Parathyroid adenoma (tissue), 2 donors: ENCODE data around the gene PLAA.

Experiments used
- H2AFZ ChIP-seq: fragments of 300-600 bp; sonication (generic); one replicate; pipeline ENCODE4 v1.7.0; 2017; ENCODE audit warnings: antibody characterized with exemption, mild to moderate bottlenecking
- H3K27ac ChIP-seq: fragments of 300-600 bp; sonication (generic); one replicate; pipeline ENCODE4 v1.7.0; 2017
- H3K27me3 ChIP-seq: fragments of 300-600 bp; sonication (generic); one replicate; pipeline ENCODE4 v1.7.0; 2017; ENCODE audit warnings: low read length; ENCODE audit not compliant: control insufficient read depth, insufficient read depth
- H3K36me3 ChIP-seq: fragments of 300-600 bp; sonication (generic); one replicate; pipeline ENCODE4 v1.7.0; 2017; ENCODE audit warnings: low read length; ENCODE audit not compliant: control insufficient read depth, insufficient read depth
- H3K4me1 ChIP-seq: fragments of 300-600 bp; sonication (generic); one replicate; pipeline ENCODE4 v1.7.0; 2017; ENCODE audit warnings: control low read depth
- H3K4me2 ChIP-seq: fragments of 300-600 bp; sonication (generic); one replicate; pipeline ENCODE4 v1.7.0; 2017; ENCODE audit warnings: low read length
- H3K4me3 ChIP-seq: fragments of 300-600 bp; sonication (generic); one replicate; pipeline ENCODE4 v1.7.0; 2017; ENCODE audit warnings: low read depth, low read length
- H3K79me2 ChIP-seq: fragments of 300-600 bp; sonication (generic); one replicate; pipeline ENCODE4 v1.7.0; 2017; ENCODE audit warnings: control low read depth
- H3K9ac ChIP-seq: fragments of 300-600 bp; sonication (generic); one replicate; pipeline ENCODE4 v1.7.0; 2017; ENCODE audit warnings: mild to moderate bottlenecking
- H3K9me3 ChIP-seq: fragments of 300-600 bp; sonication (generic); one replicate; pipeline ENCODE4 v1.7.0; 2017; ENCODE audit warnings: low read length; ENCODE audit not compliant: control insufficient read depth
- TF ChIP-seq, protein P1 (sequence below): fragments of 300-600 bp; sonication (generic); IDR thresholded peaks from one replicate; pipeline ENCODE4 v1.7.0; 2017; ENCODE audit warnings: antibody characterized with exemption, mild to moderate bottlenecking
- donor health status: primary hyperparathyroidism.

PLAA gene

DNA sequence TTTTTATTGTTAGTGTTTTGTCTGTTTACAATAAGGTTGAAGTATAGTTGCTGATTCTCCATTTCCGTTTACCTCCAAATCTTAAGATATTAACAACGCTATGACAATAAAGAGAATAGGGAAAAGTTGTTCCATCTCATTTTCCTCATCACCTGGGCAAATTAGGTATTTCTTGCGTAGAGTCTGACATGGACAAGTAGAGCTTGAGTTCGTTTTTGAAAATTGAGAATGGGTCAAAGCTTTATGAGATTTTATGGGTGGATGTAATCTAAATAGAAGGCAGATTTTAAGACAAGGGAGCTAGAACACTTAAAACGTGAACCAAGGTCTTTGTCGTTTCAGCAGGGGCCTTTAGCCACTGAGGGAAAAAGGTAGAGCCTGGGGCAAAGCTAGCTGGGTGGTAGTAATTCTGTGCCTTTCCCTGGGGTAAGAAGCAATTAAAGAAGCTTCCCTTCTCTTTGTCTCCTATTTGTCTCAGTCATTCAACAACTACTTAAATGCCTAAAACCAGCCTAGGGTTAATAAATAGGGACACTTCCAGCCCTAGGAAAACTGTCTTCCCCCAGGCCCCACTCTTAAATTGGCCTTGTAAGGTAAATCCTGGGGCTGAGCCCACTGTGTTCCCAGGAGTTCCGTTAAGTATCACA, 53.9 kb downstream of the PLAA start:
- Histone ChIP-seq H3K27ac (peak overlapping the region; percentile 94), H3K4me1 (peaks cover 2% of the 10 kb centered on the region), H2AFZ (peak overlapping the region; percentile 94), H3K4me3 (peak overlapping the region; percentile 100), H3K79me2 (peaks cover 3% of the 10 kb centered on the region), H3K27me3 (no peaks in the 10 kb centered on the region), H3K36me3 (no peaks in the 10 kb centered on the region), H3K9ac (no peak overlapping the region), H3K4me2 (peak overlapping the region; percentile 87), H3K9me3 (no peaks in the 10 kb centered on the region)
- TF ChIP-seq, protein P1, sequence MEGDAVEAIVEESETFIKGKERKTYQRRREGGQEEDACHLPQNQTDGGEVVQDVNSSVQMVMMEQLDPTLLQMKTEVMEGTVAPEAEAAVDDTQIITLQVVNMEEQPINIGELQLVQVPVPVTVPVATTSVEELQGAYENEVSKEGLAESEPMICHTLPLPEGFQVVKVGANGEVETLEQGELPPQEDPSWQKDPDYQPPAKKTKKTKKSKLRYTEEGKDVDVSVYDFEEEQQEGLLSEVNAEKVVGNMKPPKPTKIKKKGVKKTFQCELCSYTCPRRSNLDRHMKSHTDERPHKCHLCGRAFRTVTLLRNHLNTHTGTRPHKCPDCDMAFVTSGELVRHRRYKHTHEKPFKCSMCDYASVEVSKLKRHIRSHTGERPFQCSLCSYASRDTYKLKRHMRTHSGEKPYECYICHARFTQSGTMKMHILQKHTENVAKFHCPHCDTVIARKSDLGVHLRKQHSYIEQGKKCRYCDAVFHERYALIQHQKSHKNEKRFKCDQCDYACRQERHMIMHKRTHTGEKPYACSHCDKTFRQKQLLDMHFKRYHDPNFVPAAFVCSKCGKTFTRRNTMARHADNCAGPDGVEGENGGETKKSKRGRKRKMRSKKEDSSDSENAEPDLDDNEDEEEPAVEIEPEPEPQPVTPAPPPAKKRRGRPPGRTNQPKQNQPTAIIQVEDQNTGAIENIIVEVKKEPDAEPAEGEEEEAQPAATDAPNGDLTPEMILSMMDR, result no peak

DNA sequence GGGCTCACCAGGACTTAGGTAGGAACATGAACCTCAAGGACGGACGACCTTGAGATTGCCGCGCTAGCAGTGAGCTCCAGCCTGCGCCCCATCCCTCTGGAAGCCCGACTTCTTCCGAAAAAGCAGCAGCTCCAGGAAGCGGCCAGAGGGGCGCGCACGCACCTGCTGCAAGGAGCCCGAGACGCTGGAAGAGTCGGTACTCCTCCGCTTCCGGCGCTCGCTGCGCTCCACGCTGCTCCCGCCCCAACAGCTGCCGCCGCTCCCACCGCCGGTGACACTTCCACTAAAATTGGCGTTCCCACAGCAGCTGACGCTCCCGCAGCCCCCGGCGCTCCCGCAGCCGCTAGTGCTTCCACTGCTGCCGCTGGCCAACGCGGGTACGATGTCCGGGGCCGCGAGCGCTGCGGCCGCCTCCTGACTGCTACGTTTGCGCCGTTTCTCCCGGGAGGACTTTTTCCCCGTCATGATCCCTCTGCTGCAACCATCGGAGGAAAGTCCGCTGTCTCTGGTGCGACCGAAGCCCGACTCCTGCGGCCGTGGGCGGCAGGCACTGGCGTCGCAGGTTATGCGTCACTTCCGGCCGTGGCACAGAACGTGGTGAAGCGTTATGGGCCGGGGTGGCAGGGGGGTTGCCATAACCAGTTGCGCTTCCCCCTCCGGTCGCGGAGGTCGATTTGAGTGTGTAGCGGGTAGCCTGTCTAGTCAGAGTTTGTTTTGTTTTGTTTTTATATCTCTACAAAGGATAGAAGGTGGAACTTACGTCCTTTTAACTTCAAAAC, 54.6 kb downstream of the PLAA start, which contains the start of gene CAAP1:
Gene CAAP1 (minus strand): TSS at position 552 of the 779 bp plus-strand sequence. CDS start 87 bp downstream, at position 465.
- Histone ChIP-seq H3K4me1 (peaks cover 2% of the 10 kb centered on the region), H2AFZ (peak within 1 kb of the TSS; percentile 94), H3K4me2 (peak within 1 kb of the TSS; percentile 87), H3K9ac (peak within 1 kb of the TSS; percentile 89), H3K27me3 (no peaks in the 10 kb centered on the region), H3K27ac (peak within 1 kb of the TSS; percentile 94), H3K36me3 (no peaks in the 10 kb centered on the region), H3K4me3 (peak within 1 kb of the TSS; percentile 100), H3K9me3 (no peaks in the 10 kb centered on the region), H3K79me2 (peaks cover 3% of the 10 kb centered on the region)
- TF ChIP-seq, protein P1, result no peak

DNA sequence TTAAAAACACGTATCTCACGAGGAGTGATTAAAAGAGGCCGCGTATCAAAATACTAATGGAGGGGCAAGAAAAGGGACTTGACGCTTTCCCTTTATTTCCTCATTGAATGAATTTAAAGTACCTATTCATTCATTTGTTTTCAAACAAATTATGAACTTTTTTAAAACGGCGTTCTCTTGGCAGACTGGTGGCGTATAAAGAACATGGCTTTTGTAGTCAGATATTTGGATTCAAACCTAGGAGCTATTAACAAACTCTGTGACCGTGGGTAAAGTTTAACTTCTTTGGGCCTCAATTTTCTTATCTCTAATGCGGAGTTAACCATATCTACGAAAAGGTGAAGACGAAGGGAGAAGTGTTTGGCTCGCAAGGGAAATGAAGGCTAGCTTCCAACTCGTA, 55.3 kb downstream of the PLAA start:
- Histone ChIP-seq H3K27ac (peak overlapping the region; percentile 94), H3K4me3 (peak overlapping the region; percentile 100), H3K4me2 (peak overlapping the region; percentile 87), H3K9ac (no peak overlapping the region), H3K4me1 (peaks cover 2% of the 10 kb centered on the region), H3K9me3 (no peaks in the 10 kb centered on the region), H3K36me3 (no peaks in the 10 kb centered on the region), H3K79me2 (peaks cover 4% of the 10 kb centered on the region), H2AFZ (peak overlapping the region; percentile 94), H3K27me3 (no peaks in the 10 kb centered on the region)
- TF ChIP-seq, protein P1, result no peak

DNA sequence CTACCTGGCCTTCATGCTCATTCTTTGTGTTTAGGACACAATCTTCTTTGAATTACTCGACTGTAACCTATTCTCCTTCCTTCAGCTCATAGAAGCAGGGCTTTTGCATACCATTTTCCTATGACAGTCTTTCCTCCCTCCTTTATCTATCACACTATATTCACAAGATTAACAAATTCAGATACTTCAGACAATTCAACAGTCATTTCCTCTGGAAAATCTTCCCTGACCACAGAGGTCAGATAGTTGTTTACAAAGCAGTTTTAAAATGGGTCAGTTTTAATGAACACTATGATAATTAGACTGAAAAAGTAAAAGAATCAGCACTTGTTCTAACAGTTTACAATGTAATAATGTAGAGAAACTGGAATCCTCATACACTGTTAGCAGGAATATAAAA, 58.8 kb downstream of the PLAA start:
- Histone ChIP-seq H3K36me3 (no peaks in the 10 kb centered on the region), H2AFZ (no peak overlapping the region), H3K27ac (no peak overlapping the region), H3K27me3 (no peaks in the 10 kb centered on the region), H3K4me2 (no peak overlapping the region), H3K9ac (no peak overlapping the region), H3K4me1 (peaks cover 2% of the 10 kb centered on the region), H3K4me3 (no peak overlapping the region), H3K79me2 (peaks cover 5% of the 10 kb centered on the region), H3K9me3 (no peaks in the 10 kb centered on the region)
- TF ChIP-seq, protein P1, result no peak
